D341Med (cell line): ENCODE results near the gene RSBN1L.

Experiments used
- DNase-seq: peaks from one replicate; pipeline ENCODE4 v3.0.0; 2012; ENCODE audit warnings: low spot score

The RSBN1L gene

GRCh38 chr7:77808517-77808916 is 112.3 kb downstream of the RSBN1L start:
- no peak for DNase-seq

DNA sequence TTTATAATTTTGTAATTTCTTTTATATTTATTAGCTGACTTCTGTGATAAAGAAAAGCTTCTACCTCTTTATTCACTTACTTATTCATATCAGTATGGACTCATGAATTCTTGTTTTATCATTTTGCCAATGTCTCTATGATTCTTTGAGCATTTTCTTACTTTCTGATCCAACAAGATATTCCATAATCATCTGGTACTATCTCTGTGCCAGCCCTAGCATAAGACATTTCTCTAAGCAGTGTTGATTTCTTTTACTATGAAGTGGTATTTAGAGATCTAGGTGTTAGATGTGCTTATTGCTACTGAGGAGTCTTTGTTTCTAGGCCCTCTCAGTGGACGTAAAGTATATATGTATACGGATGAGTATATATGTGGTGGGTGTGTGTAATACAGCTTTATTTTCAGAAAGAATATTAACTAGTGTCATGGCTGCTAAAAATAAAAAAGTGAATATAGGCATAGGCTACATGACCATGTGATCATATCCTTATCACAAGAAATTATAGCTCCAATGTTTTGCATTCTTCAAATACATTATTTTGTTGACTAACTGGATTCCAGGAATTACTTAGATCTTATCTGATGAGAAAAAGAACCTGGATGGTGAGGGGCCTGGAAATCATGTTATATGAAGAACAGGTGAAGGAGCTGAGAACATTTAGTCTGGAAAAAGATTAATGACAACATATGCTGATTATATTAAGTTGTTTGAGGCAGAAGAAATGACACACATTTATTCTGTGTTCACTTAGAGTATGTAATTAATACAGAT is 115.4 kb downstream of the RSBN1L start:
- no peak for DNase-seq

DNA sequence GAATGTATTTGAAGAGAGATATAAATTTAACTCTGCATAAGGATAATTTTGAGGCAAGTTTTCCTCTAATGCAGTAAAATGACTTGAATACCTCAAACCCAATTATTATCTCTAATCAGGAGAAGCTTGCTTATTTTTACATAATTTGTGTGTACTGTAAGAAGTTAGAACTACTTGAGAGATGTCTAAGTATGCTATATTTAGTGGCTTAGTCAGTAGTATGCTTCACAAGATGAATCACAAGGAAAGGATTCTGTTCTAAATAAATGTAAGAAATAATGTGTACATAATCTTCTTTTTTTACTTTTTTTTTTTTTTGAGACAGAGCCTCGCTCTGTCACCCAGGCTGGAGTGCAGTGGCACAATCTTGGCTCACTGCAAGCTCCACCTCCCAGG is 116.0 kb downstream of the RSBN1L start:
- no peak for DNase-seq

DNA sequence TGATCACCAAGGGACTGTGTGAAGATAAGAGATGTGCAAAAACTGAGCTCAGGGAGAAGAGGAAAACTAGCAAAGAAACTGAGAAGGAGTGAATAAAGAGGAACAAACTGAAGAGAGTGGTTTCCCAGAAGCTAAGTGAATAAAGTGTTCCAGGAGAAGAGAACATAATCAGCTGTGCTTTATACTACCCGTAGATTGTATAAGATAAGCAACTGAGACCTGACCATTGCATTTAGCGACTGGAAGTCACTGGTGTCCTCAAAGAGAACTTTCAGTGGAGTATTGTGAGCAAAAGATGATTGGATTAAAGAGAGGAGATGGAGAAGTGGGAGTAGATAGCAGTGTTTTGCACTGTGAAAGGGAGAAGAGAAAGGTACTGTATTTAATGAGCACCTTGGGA is 116.9 kb downstream of the RSBN1L start:
- no peak for DNase-seq

DNA sequence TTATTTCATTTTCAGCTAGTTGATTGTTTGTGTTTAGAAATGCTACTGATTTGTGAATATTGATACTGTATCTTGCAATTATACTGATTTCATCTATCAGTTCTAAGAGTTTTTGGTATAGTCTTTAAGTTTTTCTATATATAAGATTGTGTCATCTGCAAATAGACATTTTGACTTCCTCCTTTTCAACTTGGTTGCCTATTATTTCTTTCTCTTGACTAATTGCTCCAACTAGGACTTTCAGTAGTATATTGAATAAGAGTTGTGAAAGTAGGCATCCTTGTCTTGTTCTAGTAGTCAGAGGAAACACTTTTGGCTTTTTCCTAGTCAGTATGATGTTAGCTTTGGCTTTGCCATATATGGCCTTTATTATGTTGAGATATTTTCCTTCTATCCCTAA is 122.8 kb downstream of the RSBN1L start:
- DNase-seq: no peak

GRCh38 chr7:77820967-77821366 is 124.7 kb downstream of the RSBN1L start:
- DNase-seq: no peak

- DNase-seq: no peak
Measured at GRCh38 chr7:77822269-77822668, 126.0 kb downstream of the RSBN1L start.

DNA sequence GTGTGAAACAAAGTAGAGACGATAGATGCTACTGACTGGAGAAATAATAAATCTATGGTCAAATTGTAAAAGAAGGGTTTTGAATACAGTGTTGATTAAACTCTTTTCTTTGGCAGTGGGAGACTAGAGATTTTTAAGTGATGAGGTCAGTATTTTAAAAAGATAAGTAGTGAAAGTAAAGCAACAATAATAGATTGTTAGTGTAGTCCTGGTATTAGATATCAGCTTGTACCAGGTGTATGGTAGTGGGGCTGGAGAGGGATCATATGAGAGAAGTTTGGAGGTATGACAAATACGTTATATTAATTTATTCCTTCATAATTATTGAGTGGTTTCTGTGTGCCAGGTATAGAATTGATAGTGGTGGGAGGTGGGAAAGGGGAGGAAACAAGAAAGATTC is 127.5 kb downstream of the RSBN1L start:
- no peak for DNase-seq

DNA sequence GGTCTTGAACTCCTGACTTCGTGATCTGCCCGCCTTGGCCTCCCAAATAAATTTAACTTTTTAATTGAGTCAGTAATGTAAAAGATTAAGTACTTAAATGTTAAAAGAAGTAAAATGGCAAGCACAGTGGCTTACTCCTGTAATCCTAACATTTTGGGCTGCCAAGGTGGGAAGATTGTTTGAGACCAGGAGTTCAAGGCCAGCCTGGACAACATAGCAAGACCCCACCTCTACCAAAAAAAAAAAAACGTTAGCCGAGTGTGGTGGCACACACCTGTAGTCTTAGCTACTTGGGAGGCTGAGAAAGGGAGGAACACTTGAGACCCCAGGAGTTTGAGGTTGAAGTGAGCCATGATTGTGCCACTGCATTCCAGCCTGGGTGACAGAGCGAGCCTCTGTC is 128.4 kb downstream of the RSBN1L start:
- no peak for DNase-seq

GRCh38 chr7:77825131-77825530 is 128.9 kb downstream of the RSBN1L start:
- DNase-seq: no peak

- DNase-seq: no peak
Measured at GRCh38 chr7:77826300-77826699, 130.0 kb downstream of the RSBN1L start.

DNA sequence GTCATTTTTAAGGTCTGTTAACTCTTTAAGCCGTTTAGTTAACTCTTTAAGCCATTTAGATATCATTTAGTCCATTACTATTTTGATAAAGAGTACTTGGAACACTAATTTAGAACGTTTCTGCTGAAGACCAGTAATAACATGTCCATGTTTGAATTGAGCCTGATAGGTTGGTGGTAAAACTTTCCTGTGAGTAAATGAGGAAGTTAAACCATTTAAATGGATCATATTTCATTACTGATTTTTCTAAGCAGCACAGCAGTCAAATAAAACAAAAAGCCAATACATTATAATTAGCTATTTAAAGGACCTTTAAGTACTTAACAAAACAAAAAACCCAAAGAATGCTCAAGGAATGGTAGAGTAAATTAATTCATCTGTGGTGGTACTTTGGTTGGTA is 131.7 kb downstream of the RSBN1L start:
- DNase-seq: no peak

DNA sequence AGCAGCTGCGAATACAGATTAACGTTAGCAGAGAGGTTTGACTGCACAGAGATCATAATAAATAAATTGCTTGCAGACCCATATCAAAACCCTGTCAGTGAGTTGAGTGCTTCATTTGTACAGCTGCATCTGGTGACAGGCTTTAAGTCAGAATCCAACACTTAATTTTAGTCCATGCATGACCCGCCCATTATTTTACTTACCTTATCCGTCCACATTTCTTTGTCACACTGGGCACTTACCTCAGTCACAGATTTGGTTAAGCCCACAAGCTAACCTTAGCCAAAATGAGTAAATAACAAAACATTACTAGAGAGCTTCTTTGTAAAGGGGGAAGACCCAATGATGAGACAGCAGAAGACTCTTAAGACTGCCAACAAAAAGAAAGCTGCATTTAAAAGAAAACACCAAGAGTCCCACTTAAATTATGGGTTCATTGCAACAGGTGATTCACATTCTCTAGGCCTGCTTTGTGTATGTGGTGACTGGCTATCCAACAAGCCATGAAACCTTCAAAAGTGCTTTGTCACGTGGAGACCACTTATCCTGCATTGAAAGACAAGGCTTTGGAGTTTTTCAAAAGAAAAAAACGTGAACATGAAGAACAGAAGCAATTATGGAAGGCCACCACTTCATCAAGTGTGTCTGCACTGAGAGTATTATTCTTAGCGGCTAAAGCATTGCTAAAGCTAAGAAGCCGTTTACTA is 134.5 kb downstream of the RSBN1L start:
- DNase-seq: no peak

DNA sequence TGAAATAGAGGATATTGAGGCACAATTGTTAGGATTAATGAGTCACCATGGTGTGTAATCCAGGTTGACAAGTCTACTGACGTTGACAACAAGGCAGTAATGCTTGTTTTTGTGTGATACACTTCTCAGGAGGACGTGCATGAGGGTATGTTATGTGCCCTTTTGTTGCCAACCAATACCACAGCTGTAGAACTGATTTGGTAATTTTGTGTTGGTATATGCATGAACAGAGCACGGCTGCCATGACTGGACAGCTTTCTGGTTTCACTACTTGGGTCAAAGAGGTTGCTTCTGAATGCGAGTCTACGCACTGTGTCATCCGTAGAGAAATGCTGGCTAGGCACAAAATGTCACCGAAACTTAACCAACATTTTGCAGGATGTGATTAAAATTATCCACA is 135.2 kb downstream of the RSBN1L start:
- no peak for DNase-seq

- DNase-seq: no peak
Measured at GRCh38 chr7:77831953-77832352, 135.7 kb downstream of the RSBN1L start.
